Left cardiac atrium (tissue), 4 donors: ENCODE data around the gene TTC39B. TPM values are rescaled to one million over a fixed set of nuclear protein-coding genes. Genes with fewer than 3 reads are reported as not detected.
A peak's percentile ranks its signal among the peaks of the same experiment; 100 is the strongest.
"Not testable (repeated sequence)": the region's sequence is repeated elsewhere in the genome, so short reads cannot be mapped to it uniquely, and the experiment has no call there.

Experiments used
- ATAC-seq, 2 donors: fragments of 200-7000 bp; cut with Tn5 transposase; one replicate each; pipeline ENCODE4 v1.9.1; 2020; ENCODE audit warnings: mild to moderate bottlenecking in 2 of 2, moderate library complexity in 2 of 2
- DNase-seq: peaks from one replicate; pipeline ENCODE4 v3.0.0-alpha.2; 2020
- intact Hi-C, 2 donors: fragments of 100-400 bp; cut with DNase I; formaldehyde crosslinking; loops; one replicate each; pipeline versions ENCODE4 v1.14.1 to v1.15.1; 2022 to 2023
- long read RNA-seq: library from polyadenylated mRNA; unstranded; transcript quantifications from one replicate; pipeline ENCODE4 v2.0.0, GENCODE V29; 2021
- total RNA-seq, 2 donors: library from RNA; stranded (reverse); fragmentation: NEBNext Ultra II Directional; extraction: Animal tissue kit (Norgen Biotek cat#: 25700); gene quantifications; one replicate each; pipeline ENCODE4 v1.2.1, GENCODE V29; 2021
- donor health status: DM: no; HTN: yes; CAD: no.
- donor health status: DM: no; HTN: yes; CAD: no; lungs with severe emphysema.
- donor health status: DM: yes; HTN: yes; CAD: no.
- donor health status: Dilated cardiomyopathy.

TTC39B gene
- total RNA-seq, result 1 to 10 TPM; 2.9 to 4.8 TPM
- long read RNA-seq, full-length matches to known transcripts, result 3 of 3 reads
- long read RNA-seq, partial matches to known transcripts, result 0 of 3 reads
- long read RNA-seq, other reads (novel, unspliced or antisense), result 0 of 3 reads

- ATAC-seq, result peak; percentile 97 to 99
Observed at GRCh38 chr9:15306757-15307522, at the start of gene TTC39B. Gene TTC39B, minus strand, starts transcription at chr9:15307216. Its CDS starts 91 bp downstream, at chr9:15307125.

GRCh38 chr9:15355669-15356068 is 48.7 kb upstream of the TTC39B start:
- ATAC-seq (no peak), DNase-seq (no peak)
- intact Hi-C loops, result no loop called here

More at GRCh38 chr9:15306757-15307522, at the start of gene TTC39B:
- peak; percentile 96 for DNase-seq
- intact Hi-C loops, result loop anchor here in 1 of 2 donors (5.0 kb wide), 1 partner anchor 115 kb away; the partner anchor contains the start of gene SNAPC3

GRCh38 chr9:15354713-15355112 is 47.7 kb upstream of the TTC39B start:
- DNase-seq (no peak), ATAC-seq (no peak)
- intact Hi-C loops, result no loop called here

GRCh38 chr9:15353892-15354291 is 46.9 kb upstream of the TTC39B start:
- no peak for DNase-seq
- ATAC-seq, result no peak
- intact Hi-C loops, result no loop called here

- DNase-seq, result no peak
- ATAC-seq, result no peak
- intact Hi-C loops, result no loop called here
Observed at GRCh38 chr9:15352306-15352705, 45.3 kb upstream of the TTC39B start.

GRCh38 chr9:15349892-15350761 is 43.1 kb upstream of the TTC39B start:
- DNase-seq (peak; percentile 22), ATAC-seq (no peak)
- intact Hi-C loops, result no loop called here

- no peak for ATAC-seq
- intact Hi-C loops, result no loop called here
- no peak for DNase-seq
Observed at GRCh38 chr9:15346837-15347236, 39.8 kb upstream of the TTC39B start.

- DNase-seq, result no peak
- intact Hi-C loops, result no loop called here
- no peak for ATAC-seq
Observed at GRCh38 chr9:15344191-15344590, 37.2 kb upstream of the TTC39B start.

GRCh38 chr9:15333376-15333881 is 26.4 kb upstream of the TTC39B start:
- no peak for DNase-seq
- ATAC-seq, result no peak
- intact Hi-C loops, result no loop called here

- DNase-seq, result no peak
- ATAC-seq, result no peak
- intact Hi-C loops, result no loop called here
Observed at GRCh38 chr9:15332939-15333338, 25.9 kb upstream of the TTC39B start.

GRCh38 chr9:15329539-15330109 is 22.6 kb upstream of the TTC39B start:
- intact Hi-C loops, result no loop called here
- DNase-seq, result no peak
- no peak for ATAC-seq

GRCh38 chr9:15328946-15329345 is 21.9 kb upstream of the TTC39B start:
- intact Hi-C loops, result no loop called here
- no peak for DNase-seq
- no peak for ATAC-seq

- intact Hi-C loops, DNase-seq, ATAC-seq: not testable (repeated sequence)
Observed at GRCh38 chr9:15322695-15323094, 15.7 kb upstream of the TTC39B start.

- DNase-seq, intact Hi-C loops, ATAC-seq: not testable (repeated sequence)
Observed at GRCh38 chr9:15319661-15320060, 12.6 kb upstream of the TTC39B start.

- DNase-seq (no peak), ATAC-seq (no peak)
- intact Hi-C loops, result no loop called here
Observed at GRCh38 chr9:15317836-15318235, 10.8 kb upstream of the TTC39B start.

GRCh38 chr9:15311607-15312006 is 4.6 kb upstream of the TTC39B start:
- intact Hi-C loops, result no loop called here
- ATAC-seq (no peak), DNase-seq (no peak)

GRCh38 chr9:15310107-15310850 is 3.3 kb upstream of the TTC39B start:
- intact Hi-C loops, result no loop called here
- ATAC-seq, result no peak
- DNase-seq, result no peak

- intact Hi-C loops, result loop anchor here in 1 of 2 donors (5.0 kb wide), 1 partner anchor 114 kb away; the partner anchor contains the start of gene SNAPC3
- no peak for DNase-seq
- no peak for ATAC-seq
Observed at GRCh38 chr9:15308511-15308910, 1.5 kb upstream of the TTC39B start.

GRCh38 chr9:15307523-15307841 is 466 bp upstream of the TTC39B start:
- intact Hi-C loops, result loop anchor here in 1 of 2 donors (5.0 kb wide), 1 partner anchor 115 kb away; the partner anchor contains the start of gene SNAPC3
- no peak for DNase-seq
- peak in 1 of 2 donors; percentile 1 for ATAC-seq
